GM19324 (cell line): ENCODE results near the gene LYRM1.

Source experiments
- ATAC-seq: cut with Tn5 transposase; IDR thresholded peaks from one replicate; pipeline ENCODE4 v1.9.1; 2021; ENCODE audit warnings: mild to moderate bottlenecking, moderate library complexity; ENCODE audit not compliant: unreplicated experiment, low FRiP score

LYRM1 gene

GRCh38 chr16:20871258-20871657 lies 29.3 kb upstream of the LYRM1 start:
- no peak for ATAC-seq

- ATAC-seq = no peak
These were observed 28.4 kb upstream of the LYRM1 start for GRCh38 chr16:20871941-20872815.

- no peak for ATAC-seq
These were observed 27.2 kb upstream of the LYRM1 start for GRCh38 chr16:20873331-20873730.

GRCh38 chr16:20874088-20874581 lies 26.4 kb upstream of the LYRM1 start:
- ATAC-seq = no peak

- ATAC-seq = no peak
These were observed 25.3 kb upstream of the LYRM1 start for GRCh38 chr16:20875355-20875650.

- ATAC-seq = no peak
These were observed 21.9 kb upstream of the LYRM1 start for GRCh38 chr16:20878682-20879147.

GRCh38 chr16:20879175-20880040 lies 21.2 kb upstream of the LYRM1 start:
- ATAC-seq = no peak

GRCh38 chr16:20880867-20881502 lies 19.6 kb upstream of the LYRM1 start:
- ATAC-seq = no peak

GRCh38 chr16:20881503-20881878 lies 19.1 kb upstream of the LYRM1 start:
- ATAC-seq = no peak

GRCh38 chr16:20883554-20884239 lies 16.9 kb upstream of the LYRM1 start:
- no peak for ATAC-seq

- no peak for ATAC-seq
These were observed 16.4 kb upstream of the LYRM1 start for GRCh38 chr16:20884240-20884556.

- ATAC-seq = no peak
These were observed 14.3 kb upstream of the LYRM1 start for GRCh38 chr16:20886320-20886719.

GRCh38 chr16:20887207-20887606 lies 13.4 kb upstream of the LYRM1 start:
- no peak for ATAC-seq

GRCh38 chr16:20889625-20890275 lies 10.8 kb upstream of the LYRM1 start:
- no peak for ATAC-seq

GRCh38 chr16:20894388-20894787 lies 6.2 kb upstream of the LYRM1 start:
- no peak for ATAC-seq

- ATAC-seq = no peak
These were observed 3.2 kb upstream of the LYRM1 start for GRCh38 chr16:20897253-20897897.

- no peak for ATAC-seq
These were observed 2.6 kb upstream of the LYRM1 start for GRCh38 chr16:20897922-20898321.

- ATAC-seq = no peak
These were observed 1.5 kb upstream of the LYRM1 start for GRCh38 chr16:20899071-20899470.

GRCh38 chr16:20899477-20900298 lies 883 bp upstream of the LYRM1 start:
- no peak for ATAC-seq
